ENCODE data around the gene ACIN1.

The ACIN1 gene

DNA sequence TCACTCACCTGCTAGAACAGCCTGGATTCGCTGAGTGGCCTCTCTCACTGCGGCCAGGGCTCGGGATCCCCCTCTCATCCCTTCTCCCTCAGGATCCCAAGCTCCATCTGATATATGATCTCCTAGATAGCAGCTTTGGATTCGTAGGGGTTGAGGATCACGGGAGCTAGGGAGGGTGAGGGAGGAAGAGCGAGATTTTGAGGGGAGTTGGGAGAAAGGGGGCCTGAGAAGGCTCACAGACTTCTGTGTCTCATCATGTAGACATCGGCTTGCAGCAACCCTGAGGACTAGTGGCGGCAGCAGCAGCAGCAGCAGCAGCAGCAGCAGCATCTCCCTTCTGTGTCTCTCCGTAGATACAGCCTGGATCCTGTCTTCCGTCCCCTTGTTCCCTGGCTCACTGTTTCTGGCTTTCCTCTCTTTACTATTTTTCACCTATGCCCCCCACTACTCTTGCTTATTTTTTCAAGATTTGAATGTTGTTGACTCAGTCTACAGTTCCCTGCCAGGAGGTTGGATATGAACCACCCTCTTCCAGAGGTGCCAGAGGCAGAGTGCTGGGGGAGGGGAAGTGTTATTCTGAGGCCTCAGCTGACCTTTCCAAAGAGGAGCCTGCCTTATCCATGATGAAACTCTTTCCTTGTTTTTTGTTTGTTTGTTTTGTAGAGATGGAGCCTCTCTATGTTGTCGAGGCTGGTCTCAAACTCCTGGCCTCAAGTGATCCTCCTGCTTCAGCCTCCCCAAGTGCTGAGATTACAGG is 9.8 kb upstream of the ACIN1 start, which contains the start of gene CIROP:
CIROP (minus strand) TSS at position 399 of the 757 bp plus-strand sequence; CDS start at position 330, 69 bp downstream.
- DNase-seq (ENCODE audit: low read depth in 2 of 2), result no peak

DNA sequence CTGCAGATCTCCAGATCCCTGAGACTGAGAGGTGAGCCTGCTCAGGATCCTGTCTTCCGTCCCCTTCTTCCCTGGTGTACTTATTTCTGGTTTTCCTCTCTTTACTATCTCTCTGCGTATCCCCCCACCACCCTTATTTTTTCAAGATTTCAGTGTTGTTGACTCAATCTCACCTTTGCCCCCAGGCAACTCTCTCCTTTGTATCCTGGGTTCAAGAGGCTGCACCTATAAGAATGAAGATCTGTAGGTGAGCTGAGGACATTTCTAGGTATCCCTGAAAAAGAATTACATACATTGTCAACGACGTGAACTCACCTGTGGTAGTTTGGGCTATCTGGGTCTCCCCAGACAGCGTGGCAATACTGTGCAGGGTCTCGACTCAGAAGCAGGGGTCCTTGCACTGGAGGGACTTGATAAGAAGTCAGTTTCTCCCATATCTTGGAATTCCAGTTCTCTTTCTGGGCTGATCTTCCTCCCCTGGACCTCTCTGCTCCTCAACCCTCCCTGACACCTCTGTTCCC is 9.2 kb upstream of the ACIN1 start:
- DNase-seq (ENCODE audit: low read depth in 2 of 2), result no peak

GRCh38 chr14:23103581-23103980 is 8.6 kb upstream of the ACIN1 start:
- no peak for DNase-seq (ENCODE audit: low read depth in 2 of 2)

GRCh38 chr14:23102801-23103200 is 7.9 kb upstream of the ACIN1 start:
- no peak for DNase-seq (ENCODE audit: low read depth in 2 of 2)

DNA sequence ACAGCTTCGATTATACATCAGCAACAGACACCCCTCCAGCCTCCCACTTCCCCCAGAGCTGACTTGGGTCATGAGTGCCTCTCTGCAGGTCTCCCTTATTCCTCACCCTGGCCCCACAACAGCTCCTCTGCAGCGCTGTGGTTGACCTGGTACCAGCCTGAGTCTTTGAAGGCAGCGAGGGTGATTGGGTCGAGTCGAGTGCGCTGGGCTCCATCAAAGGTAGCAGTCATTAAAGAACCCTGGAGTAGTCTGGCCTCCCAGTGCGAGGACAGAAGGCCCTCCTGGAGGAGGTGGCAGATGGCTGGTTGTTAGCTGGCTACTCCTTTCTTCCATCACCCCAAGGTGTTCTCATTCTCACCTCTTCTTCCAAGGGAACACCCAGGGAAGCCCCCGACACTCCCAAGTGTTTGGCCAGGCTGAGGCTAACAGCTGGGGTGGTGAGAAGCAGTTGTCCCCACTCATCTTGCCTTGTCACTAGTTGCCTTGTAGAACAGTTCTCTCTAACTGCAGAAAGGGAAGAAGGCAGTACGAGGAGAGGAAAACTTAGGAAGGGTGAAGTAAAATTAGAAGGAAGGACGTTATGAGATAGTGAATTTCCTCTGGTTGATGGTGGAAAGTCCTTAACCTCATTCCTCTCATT is 7.2 kb upstream of the ACIN1 start:
- no peak for DNase-seq (ENCODE audit: low read depth in 2 of 2)

- DNase-seq (ENCODE audit: low read depth in 2 of 2), result no peak
Observed at GRCh38 chr14:23101213-23101970, 6.5 kb upstream of the ACIN1 start.

DNA sequence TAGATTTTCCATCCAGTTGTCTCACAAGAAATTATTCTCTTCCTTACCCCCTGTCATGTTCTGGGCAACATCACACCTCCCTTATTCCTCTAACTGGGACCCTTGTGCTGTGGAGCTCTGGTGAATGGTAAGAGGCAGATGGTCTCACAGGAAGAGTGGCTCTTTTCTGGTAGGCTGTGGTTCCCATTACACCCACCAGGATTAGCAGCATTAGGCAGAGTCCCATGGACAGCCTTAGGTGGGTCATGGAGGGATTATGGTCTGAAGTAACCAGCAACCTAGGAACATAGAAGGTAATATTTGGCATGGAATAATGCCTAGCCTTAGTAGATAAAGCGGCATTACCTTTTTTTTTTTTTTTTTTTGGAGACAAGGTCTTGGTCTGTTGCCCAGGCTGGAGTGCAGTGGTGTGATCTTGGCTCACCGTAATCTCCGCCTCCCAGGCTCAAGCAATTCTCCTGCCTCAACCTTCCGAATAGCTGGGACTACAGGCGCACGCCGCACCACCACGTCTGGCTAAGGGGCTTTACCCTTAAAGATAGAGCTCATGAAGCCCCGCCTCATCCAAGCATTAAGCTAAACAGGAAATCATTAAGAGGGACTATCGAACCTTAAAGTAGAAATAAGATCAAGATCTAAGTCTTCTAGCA is 4.4 kb upstream of the ACIN1 start:
- DNase-seq (ENCODE audit: low read depth in 2 of 2), result no peak

DNA sequence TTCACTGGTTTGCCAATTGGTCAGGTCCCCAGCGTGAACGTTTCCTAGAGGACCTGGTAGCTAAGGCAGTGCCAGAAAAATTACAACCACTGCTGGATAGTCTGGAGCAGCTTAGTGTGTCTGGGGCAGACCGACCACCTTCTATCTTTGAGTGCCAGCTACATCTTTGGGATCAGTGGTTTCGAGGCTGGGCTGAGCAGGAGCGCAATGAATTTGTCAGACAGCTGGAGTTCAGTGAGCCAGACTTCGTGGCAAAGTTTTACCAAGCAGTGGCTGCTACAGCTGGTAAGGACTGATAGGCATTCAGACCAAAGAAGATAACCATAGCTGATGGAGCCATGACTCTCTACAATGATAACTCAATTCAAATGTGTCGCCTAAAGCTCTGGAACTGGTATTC is 2.9 kb upstream of the ACIN1 start:
- no peak for DNase-seq (ENCODE audit: low read depth in 2 of 2)

GRCh38 chr14:23095196-23096108 is 516 bp upstream of the ACIN1 start, which contains the start of gene C14orf119:
Gene C14orf119, plus strand, starts transcription at chr14:23095505. Its CDS starts 2,154 bp downstream, at chr14:23097659.
- peak; percentile 98 to 99 for DNase-seq (ENCODE audit: low read depth in 2 of 2)

GRCh38 chr14:23093991-23094665 is 808 bp downstream of the ACIN1 start:
- DNase-seq (ENCODE audit: low read depth in 2 of 2), result peak; percentile 49 to 60

GRCh38 chr14:23093526-23093925 is 1.4 kb downstream of the ACIN1 start:
- no peak for DNase-seq (ENCODE audit: low read depth in 2 of 2)

- DNase-seq (ENCODE audit: low read depth in 2 of 2), result no peak
Observed at GRCh38 chr14:23093104-23093503, 1.8 kb downstream of the ACIN1 start.

GRCh38 chr14:23091294-23092225 is 3.4 kb downstream of the ACIN1 start:
- no peak for DNase-seq (ENCODE audit: low read depth in 2 of 2)

DNA sequence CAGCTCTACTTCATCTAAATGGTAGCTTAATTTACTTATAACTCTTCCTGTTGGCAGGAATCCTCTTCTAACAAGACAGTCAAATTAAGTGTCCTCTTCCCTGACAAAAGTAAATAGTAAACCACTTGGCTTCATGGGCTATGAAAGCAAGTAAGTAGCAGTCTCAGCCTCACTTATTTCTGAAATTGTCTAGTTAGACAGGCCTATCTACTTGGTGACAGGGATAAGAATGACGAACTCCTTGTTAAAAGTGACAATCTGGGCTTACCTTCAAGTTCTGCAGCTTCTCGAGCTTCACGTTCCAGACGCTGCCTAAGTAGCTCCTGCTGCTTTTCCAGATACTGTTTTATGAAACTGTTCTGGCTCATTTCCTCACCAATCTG is 4.7 kb downstream of the ACIN1 start:
- DNase-seq (ENCODE audit: low read depth in 2 of 2), result no peak

DNA sequence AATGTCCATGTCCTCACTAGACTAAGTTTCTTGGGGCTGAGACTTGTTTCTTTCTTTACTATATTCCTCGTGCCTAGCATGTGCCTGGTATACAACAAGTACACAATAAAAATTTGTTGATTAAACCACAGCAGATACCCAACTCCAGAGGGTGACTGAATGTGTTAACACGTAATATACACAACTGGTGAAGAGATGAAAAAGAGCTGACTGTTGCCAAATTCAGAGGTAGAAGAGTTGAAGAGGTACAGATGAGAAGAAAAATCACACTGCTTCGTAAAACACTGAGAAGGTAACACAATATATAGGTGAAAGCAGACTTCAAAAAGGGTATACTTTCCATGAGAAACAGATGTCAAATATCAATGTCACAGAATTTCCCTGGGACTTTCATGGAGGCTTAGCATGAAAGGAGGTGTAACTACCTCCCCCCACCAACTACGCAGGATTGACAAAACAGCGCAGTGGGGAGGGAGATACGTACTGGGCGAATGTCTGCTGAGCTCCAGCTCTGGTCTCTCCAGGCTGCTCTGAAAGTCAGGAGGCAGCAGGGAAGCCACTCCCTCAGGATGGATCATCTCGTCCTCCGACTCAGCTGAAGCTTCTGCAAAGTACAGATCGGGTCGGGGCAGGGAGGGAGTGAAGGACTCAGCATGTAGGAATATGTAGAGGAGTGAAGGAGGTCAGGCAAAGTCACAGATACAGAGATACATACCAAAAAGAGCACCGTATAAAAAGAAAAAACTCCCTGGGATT is 5.3 kb downstream of the ACIN1 start:
- DNase-seq (ENCODE audit: low read depth in 2 of 2), result no peak

DNA sequence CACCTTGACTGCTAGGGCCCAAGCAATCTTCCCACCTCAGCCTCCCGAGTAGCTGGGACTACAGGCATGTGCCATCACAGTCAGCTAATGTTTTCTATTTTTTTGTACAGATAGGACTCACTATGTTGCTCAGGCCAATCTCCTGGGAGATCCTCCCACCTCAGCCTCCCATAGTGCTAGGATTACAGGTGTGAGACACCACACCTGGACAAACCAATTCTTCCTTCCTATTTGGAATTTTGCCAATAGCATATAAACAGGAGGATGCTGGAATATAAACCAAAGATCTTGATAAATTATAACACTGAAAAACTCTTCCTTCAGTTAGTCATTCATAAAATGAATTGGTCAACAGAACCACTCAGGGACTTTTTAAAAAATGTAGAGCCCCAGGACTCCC is 8.4 kb downstream of the ACIN1 start:
- no peak for DNase-seq (ENCODE audit: low read depth in 2 of 2)

DNA sequence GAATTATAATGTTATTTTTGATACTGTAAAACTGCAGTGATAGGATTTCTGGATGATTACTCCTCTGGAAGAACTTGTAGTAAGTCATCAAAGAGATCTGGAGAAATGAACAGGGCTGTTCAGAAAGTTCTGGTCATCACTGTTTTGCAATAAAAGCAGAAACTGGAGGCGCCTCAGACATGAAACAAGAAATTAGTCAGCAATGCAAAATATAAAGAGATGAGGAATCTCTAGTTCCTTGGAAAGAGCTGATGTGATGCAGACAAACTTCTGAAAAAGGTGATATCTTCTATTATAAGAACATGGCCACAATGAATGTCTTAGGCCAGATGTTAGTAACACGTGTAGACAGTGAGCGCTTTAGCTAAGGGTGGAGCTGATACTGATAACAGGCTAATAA is 9.5 kb downstream of the ACIN1 start:
- DNase-seq (ENCODE audit: low read depth in 2 of 2), result no peak

DNA sequence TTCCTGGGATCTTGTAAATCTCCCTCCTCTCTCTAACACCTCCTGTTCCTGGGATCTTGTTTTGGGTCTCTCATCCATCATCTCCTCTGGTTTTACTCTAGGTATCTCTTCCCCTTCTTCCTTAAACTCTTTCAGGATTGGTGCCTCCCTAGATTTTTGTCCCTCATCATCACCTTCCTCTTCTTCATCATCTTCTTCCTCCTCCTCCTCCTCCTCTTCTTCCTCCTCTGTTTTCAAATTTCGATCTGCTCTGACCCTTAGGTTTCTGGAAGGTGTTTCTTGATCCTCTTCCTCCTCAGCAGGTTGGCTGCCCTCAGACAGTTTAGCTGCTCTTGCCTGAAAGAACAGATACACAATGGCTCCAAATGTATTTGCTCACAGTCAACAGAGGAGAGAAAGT is 14.5 kb downstream of the ACIN1 start:
- no peak for DNase-seq (ENCODE audit: low read depth in 2 of 2)
